22Rv1 (cell line): Measurements from ENCODE around the gene CCDC148.

Experiments
- ZFX ChIP-seq: fragments of 450-650 bp; IDR thresholded peaks from 2 replicates; pipeline ENCODE4 v1.6.1; 2017; ENCODE audit warnings: antibody characterized with exemption, borderline replicate concordance
- TF ChIP-seq, protein P1 (sequence below): fragments of 450-650 bp; IDR thresholded peaks from 2 replicates; pipeline ENCODE4 v1.5.1; 2017; ENCODE audit warnings: mild to moderate bottlenecking

DNA sequence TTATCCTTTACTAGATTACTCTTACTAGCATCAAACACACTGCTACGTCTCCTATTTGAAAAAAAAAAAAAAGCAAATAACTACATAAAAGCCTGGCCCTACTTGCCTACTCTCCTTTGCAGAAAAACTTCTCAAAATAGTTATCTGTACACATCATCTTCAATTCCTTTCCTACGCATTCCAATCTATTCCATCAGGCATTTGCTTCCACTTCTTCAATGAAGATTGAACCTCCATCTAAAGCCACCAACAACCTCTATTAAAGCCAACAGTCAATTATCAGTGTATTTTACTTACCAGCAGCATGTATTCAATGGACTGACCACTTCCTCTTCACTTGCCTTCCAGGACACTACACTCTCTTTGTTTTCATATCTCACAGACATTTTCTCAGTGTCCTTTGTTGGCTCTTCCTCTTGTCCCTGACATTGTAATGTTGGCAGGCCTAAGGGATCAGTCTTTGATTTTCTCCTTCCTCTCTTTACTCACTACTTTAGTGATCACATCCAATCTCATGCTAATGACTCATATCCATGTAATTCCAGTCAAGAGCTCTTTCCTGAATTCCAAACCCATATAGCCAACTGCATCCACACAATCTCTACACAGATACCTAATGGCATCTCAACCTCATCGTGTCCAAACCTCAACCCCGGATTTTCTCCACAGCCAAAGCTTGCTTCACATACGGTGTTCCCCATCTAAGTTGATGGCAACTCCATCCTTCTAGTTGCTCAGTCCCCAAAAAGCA lies 131.3 kb downstream of the CCDC148 start:
- TF ChIP-seq, protein P1, sequence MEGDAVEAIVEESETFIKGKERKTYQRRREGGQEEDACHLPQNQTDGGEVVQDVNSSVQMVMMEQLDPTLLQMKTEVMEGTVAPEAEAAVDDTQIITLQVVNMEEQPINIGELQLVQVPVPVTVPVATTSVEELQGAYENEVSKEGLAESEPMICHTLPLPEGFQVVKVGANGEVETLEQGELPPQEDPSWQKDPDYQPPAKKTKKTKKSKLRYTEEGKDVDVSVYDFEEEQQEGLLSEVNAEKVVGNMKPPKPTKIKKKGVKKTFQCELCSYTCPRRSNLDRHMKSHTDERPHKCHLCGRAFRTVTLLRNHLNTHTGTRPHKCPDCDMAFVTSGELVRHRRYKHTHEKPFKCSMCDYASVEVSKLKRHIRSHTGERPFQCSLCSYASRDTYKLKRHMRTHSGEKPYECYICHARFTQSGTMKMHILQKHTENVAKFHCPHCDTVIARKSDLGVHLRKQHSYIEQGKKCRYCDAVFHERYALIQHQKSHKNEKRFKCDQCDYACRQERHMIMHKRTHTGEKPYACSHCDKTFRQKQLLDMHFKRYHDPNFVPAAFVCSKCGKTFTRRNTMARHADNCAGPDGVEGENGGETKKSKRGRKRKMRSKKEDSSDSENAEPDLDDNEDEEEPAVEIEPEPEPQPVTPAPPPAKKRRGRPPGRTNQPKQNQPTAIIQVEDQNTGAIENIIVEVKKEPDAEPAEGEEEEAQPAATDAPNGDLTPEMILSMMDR: no peak
- TF ChIP-seq ZFX: no peak
